HG03097 (cell line): ENCODE measurements around the gene RNF168.
A peak's percentile ranks its signal among the peaks of the same experiment; 100 is the strongest.
"Not testable (repeated sequence)": the region's sequence is repeated elsewhere in the genome, so short reads cannot be mapped to it uniquely, and the experiment has no call there.

Source experiments
- ATAC-seq: cut with Tn5 transposase; IDR thresholded peaks from one replicate; pipeline ENCODE4 v1.9.1; 2021; ENCODE audit not compliant: unreplicated experiment, low FRiP score

Gene RNF168

GRCh38 chr3:196503196-196504076 lies at the start of gene RNF168:
Gene RNF168 (minus strand): TSS chr3:196503768. CDS start chr3:196503173, 595 bp downstream.
- ATAC-seq = peak; percentile 71

DNA sequence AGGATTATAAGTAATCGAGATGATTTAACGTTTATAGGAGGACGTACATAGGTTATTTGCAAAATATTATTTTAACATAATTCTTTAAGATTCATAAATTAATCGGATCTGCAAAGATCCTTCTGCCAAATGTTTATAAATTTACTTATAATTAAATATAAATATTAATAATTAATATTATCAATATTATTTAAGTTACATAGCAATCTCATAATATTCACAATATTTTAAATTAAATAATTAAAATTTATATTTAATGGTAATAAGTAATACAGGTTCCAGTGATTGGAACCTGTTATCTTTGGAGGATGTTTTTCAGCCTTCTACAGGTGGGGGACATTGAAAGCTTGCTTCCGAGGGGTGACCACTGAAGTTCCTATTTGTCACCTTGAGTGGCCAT lies 48.7 kb upstream of the RNF168 start:
- ATAC-seq = no peak

GRCh38 chr3:196550172-196550571 lies 46.6 kb upstream of the RNF168 start:
- ATAC-seq = not testable (repeated sequence)

DNA sequence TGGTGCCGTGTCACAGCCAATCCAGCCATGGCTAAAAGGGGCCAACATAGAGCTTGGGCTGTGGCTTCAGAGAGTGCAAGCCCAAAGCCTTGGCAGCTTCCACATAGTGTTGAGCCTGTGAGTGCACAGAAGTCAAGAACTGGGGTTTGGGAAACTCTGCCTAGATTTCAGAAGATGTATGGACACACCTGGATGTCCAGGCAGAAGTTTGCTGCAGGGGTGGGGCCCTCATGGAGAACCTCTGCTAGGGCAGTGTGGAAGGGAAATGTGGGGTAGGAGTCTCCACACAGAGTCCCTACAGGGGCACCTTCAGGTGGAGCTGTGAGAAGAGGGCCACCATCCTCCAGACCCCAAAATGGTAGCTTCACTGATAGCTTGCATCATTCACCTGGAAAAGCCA lies 45.7 kb upstream of the RNF168 start:
- ATAC-seq = not testable (repeated sequence)

- no peak for ATAC-seq
Observed at GRCh38 chr3:196547067-196547466, 43.5 kb upstream of the RNF168 start.

GRCh38 chr3:196546537-196546936 lies 43.0 kb upstream of the RNF168 start:
- no peak for ATAC-seq

DNA sequence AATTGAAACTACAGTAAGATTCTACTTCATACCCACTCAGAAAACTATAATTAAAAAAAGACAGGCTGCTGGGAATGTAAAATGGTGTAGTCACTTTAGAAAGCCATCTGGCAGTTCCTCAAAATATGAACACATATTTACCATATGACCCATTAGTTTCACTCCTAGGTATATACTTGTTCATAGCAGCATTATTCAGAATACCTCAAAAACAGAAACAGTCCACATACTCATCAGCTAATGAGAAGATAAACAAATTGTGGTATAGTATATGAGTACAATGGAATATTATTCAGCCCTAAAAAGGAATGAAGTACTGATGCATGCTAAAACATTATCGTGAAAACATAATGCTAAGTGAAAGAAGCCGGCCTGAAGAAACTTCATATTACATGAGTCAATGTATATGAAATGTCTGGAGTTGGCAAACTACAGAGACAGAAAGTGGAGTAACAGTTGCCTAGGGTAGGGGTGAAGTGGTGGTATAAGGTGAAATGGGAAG lies 41.0 kb upstream of the RNF168 start:
- no peak for ATAC-seq

- ATAC-seq = no peak
Observed at GRCh38 chr3:196541684-196542445, 38.3 kb upstream of the RNF168 start.

DNA sequence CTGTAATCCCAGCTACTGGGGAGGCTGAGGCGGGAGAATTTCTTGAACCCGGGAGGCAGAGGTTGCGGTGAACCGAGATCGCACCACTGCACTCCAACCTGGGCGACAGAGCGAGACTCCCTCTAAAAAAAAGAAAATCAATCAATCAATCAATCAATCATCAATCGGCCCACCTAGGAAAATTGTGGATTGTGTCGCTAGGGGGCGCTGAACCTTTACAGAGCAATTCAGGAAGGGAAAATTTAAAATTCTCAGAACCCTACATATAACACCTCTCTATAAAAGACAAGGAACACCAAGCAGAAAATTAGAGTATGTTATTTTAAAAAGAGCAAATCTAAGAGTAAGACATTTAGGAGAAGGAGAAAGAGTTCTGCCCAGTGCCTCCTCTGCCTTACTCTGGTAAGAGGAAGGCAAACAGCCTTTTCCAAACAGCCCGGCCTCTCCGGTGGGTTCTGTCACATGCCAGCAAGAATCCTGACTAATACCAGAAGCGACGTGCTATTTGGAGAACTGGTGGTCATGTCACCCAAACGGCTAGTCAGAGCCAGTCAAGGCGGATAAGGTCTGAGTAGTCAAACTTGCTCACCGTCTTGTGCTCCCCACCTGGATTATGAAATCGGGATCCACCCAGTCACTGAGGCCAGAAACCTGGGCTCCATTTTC lies 33.9 kb upstream of the RNF168 start:
- ATAC-seq = no peak

- no peak for ATAC-seq
Observed at GRCh38 chr3:196533260-196533681, 29.7 kb upstream of the RNF168 start.

DNA sequence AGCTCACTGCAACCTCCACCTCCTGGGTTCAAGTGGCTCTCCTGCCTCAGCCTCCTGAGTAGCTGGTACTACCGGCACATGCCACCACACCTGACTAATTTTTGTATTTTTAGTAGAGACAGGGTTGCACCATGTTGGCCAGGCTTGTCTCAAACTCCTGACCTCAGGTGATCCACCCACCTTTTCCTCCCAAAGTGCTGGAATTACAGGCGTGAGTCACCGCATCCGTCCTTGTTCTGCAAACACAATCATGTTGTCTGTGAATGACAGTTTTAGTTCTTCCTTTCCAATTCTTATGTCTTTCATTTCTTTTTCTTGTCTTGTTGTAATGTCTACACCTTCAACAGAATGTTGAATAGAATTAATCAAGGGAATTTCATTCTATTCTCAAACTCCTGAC lies 27.9 kb upstream of the RNF168 start:
- no peak for ATAC-seq

DNA sequence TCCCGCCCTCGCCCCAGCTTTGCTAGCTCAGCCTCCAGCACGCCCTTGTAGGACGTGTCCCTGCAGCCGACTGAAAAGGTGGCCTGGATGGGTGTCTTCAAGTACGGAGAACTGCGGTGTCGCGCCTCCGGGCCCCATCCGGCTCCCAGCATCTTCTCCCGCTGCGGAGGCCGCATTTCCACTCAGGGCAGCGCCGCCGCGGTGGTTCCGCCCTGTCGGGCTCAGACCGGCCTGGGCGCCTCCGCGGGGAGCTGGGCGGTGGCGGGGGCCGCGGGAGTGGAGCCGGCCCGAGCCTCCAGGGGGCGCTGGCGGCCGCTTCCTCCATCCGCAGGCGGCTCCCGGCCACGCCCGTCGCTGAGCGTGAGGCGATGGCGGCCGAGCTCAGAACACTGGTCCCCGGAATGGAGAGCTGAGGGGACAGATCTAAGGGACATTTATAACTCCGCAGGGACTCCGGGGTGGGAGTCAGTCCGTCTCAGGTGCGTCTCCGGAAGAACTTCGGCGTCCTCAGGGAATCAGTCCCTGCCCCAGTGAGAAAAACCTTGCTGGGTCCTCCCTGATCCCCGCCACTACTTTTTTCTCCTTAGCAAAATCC lies 25.2 kb upstream of the RNF168 start:
- ATAC-seq = peak; percentile 66

DNA sequence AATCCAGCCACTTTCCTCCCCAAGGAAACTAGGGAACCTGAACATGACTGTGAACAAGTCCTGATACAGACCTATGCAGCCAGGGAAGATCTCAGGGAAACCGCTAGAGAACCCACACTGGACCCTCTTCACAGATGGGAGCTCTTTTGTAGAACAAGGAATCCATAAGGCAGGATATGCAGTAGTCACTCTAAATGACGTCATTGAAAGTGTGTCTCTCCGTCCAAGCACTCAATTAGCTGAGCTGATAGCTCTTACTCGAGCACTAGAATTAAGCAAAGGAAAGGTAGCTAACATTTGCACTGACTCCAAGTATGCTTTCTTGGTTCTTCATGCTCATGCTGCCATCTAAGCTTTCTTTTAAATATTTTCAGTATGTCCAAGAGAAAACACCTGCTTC lies 21.6 kb upstream of the RNF168 start:
- ATAC-seq = no peak

DNA sequence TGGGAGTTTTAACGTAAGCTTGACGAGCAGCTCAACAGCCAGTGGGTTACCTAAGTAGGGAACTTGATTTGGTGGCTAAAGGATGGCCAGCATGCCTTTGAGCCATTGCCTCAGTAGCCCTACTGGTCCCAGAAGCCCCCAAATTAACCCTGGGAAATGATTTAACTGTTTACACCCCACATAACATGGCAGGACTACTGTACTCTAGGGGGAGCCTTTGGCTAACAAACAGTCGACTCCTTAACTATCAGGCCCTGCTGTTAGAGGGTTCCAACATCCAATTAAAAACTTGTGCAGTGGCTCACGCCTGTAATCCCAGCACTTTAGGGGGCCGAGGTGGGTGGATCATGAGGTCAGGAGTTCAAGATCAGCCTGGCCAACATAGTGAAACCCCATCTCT lies 21.0 kb upstream of the RNF168 start:
- ATAC-seq = no peak

DNA sequence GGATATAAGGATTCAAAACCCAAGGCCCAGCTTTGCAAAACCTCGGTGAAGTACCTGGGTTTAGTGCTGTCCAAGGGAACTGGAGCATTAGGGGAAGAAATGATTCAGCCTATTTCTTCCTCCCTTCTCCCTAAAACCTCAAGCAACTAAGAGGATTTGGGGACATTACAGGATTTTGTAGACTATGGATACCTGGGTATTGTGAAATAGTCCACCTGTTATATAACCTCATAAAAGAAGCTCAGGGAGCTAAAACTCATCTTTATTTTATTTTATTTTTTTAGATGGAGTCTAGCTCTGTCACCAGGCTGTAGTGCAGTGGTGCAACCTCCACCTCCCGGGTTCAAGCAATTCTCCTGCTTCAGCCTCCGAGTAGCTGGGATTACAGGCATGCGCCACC lies 20.3 kb upstream of the RNF168 start:
- no peak for ATAC-seq

- not testable (repeated sequence) for ATAC-seq
Observed at GRCh38 chr3:196521291-196521690, 17.7 kb upstream of the RNF168 start.

DNA sequence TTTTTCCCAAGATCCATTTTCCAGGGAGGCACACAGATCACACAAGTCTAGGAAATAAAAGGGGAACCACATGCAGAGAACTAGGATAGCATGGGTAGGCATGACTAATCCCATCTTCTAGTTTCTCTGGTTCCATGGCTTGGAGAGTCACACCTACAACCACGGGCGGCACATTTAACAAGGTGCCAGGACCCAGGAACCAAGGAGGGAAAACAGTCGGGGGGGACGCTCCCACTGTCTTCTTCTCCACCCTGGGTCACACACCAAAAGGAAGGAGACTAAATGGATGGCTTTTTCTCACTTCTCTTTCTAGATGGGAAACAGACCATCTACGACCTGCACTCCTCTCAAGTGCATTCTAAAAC lies 16.1 kb upstream of the RNF168 start:
- ATAC-seq = no peak

- ATAC-seq = no peak
Observed at GRCh38 chr3:196518966-196519717, 15.6 kb upstream of the RNF168 start.

DNA sequence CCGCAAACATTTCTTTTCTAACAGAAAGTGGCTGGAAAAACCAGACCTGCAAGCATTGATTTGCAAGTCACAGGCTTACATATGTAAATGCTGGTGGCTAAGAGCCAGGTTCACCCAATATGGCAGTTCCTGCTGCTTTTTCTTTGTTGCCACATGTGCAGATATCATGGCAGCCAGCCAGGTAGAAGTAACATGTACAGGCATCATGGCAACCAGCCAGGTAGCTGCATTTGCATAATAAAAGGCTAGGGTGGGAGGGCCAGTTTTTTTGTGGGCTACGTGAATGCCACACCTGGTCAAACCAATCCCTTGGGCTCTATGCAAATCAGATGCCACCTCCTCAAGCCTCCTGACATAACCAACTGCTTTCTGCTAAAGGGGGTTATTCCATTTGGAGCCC lies 14.4 kb upstream of the RNF168 start:
- no peak for ATAC-seq
